K562 (cell line): ENCODE measurements around the gene PITRM1. TPM values are rescaled to one million over a fixed set of nuclear protein-coding genes. Genes with fewer than 3 reads are reported as not detected.

ENCODE experiments used
- ATAC-seq: fragments of 200-7000 bp; cut with Tn5 transposase; 3 replicates; pipeline ENCODE4 v1.9.1; 2020; ENCODE audit warnings: moderate library complexity
- BruUV-seq: library from RNA; stranded (reverse); fragments of 400-500 nt; replicated peaks from 2 replicates; lab custom pipeline; 2021; lab: Mats Ljungman, UMichigan
- CTCF ChIA-PET: fragments of 300-600 bp; formaldehyde crosslinking; extraction: SDS; loops from one replicate; lab custom pipeline; 2021; ENCODE audit warnings: low intra/inter-chr PET ratio; lab: Yijun Ruan, JAX
- POLR2A ChIA-PET: fragments of 300-600, 350-650 bp; sonication (Branson Sonifier 250); formaldehyde crosslinking; extraction: SDS; loops from one replicate; lab custom pipeline; 2021; ENCODE audit warnings: antibody characterized with exemption, inconsistent platforms; lab: Yijun Ruan, JAX
- DNase-seq, 4 experiments: peaks; one replicate each; pipeline versions ENCODE4 v3.0.0 to v3.0.0-alpha.2; 2011 to 2018; ENCODE audit warnings: low spot score in 3 of 4, mixed read lengths in 3 of 4; ENCODE audit errors: extremely low read depth in 1 of 4
- FAIRE-seq: peaks from 2 replicates; lab custom pipeline; 2011; peaks lifted over from hg19 to GRCh38; lab: Jason Lieb, UNC
- H2AFZ ChIP-seq: 2 replicates; pipeline ENCODE4 v1.6.0; 2011; ENCODE audit warnings: low read depth, low read length, control low read depth, inconsistent platforms
- H3K27ac ChIP-seq: fragments of 200-600 bp; 3 replicates; pipeline ENCODE4 v1.8.0; 2011; ENCODE audit warnings: low read depth, mild to moderate bottlenecking, control low read depth, inconsistent platforms, low read length, moderate library complexity, mixed read lengths; ENCODE audit errors: extremely low read depth
- H3K27me3 ChIP-seq, 2 experiments: fragments of 300-600 bp in 1 of 2; 2 replicates in 1 of 2; 3 replicates in 1 of 2; pipeline versions ENCODE4 v1.6.0 to v1.8.0; 2011; ENCODE audit warnings: inconsistent platforms in 2 of 2, low read length in 2 of 2, mild to moderate bottlenecking in 1 of 2, mixed read lengths in 1 of 2, moderate library complexity in 1 of 2; ENCODE audit not compliant: control insufficient read depth in 2 of 2, insufficient read depth in 2 of 2
- H3K36me3 ChIP-seq: fragments of 300-600 bp; 3 replicates; pipeline ENCODE4 v1.8.0; 2011; ENCODE audit warnings: mild to moderate bottlenecking, low read length, inconsistent platforms; ENCODE audit not compliant: control insufficient read depth, insufficient read depth
- H3K4me1 ChIP-seq, 2 experiments: fragments of 200-600 bp in 1 of 2; replicated peaks in 1 of 2; 2 replicates in 1 of 2; 3 replicates in 1 of 2; pipeline versions ENCODE4 v1.5.1 to v1.8.0; 2011; ENCODE audit warnings: inconsistent platforms in 2 of 2, low read length in 2 of 2, mild to moderate bottlenecking in 1 of 2, mixed read lengths in 1 of 2, moderate library complexity in 1 of 2; ENCODE audit not compliant: control insufficient read depth in 2 of 2, insufficient read depth in 2 of 2
- H3K4me2 ChIP-seq: 2 replicates; pipeline ENCODE4 v1.6.1; 2011; ENCODE audit warnings: low read length, control low read depth, inconsistent platforms, mixed read lengths; ENCODE audit not compliant: insufficient read depth
- H3K4me3 ChIP-seq: fragments of 200-600 bp; sonication (generic), shearing (Covaris generic); 2 replicates; pipeline ENCODE4 v1.5.1; 2016; ENCODE audit warnings: control low read depth, inconsistent platforms
- H3K79me2 ChIP-seq: fragments of 200-600 bp; 3 replicates; pipeline ENCODE4 v1.8.0; 2011; ENCODE audit warnings: low read length, inconsistent platforms; ENCODE audit not compliant: control insufficient read depth, insufficient read depth
- H3K9ac ChIP-seq, 2 experiments: 2 replicates each; pipeline versions ENCODE4 v1.6.0 to v1.6.1; 2011; ENCODE audit warnings: low read depth in 2 of 2, low read length in 2 of 2, control low read depth in 1 of 2, inconsistent platforms in 1 of 2, mild to moderate bottlenecking in 1 of 2, mixed read lengths in 1 of 2; ENCODE audit not compliant: insufficient read depth in 1 of 2
- H3K9me1 ChIP-seq: one replicate; pipeline ENCODE4 v1.6.0; 2011; ENCODE audit warnings: inconsistent platforms, mild to moderate bottlenecking, low read length, moderate library complexity; ENCODE audit not compliant: control insufficient read depth, insufficient read depth
- H3K9me3 ChIP-seq: replicated peaks from 2 replicates; pipeline ENCODE4 v1.5.1; 2011; ENCODE audit warnings: low read depth, low read length, inconsistent platforms; ENCODE audit not compliant: control insufficient read depth, insufficient read depth
- H4K20me1 ChIP-seq: replicated peaks from 2 replicates; pipeline ENCODE4 v1.6.1; 2011; ENCODE audit warnings: low read length, inconsistent platforms, mixed read lengths; ENCODE audit not compliant: control insufficient read depth, insufficient read depth
- CBX5 ChIP-seq: IDR thresholded peaks from 2 replicates; pipeline ENCODE4 v1.6.1; 2014; ENCODE audit warnings: low read depth, borderline replicate concordance
- CC2D1A ChIP-seq: fragments of 450-650 bp; IDR thresholded peaks from 2 replicates; pipeline ENCODE4 v1.6.1; 2017; ENCODE audit warnings: mild to moderate bottlenecking
- ETS2 ChIP-seq: IDR thresholded peaks from 2 replicates; pipeline ENCODE4 v1.6.1; 2016; ENCODE audit warnings: borderline replicate concordance, missing genetic modification characterization, mild to moderate bottlenecking, moderate library complexity, missing compliant biosample characterization; ENCODE audit not compliant: poor library complexity, severe bottlenecking
- MIER1 ChIP-seq: fragments of 450-650 bp; IDR thresholded peaks from 2 replicates; pipeline ENCODE4 v1.6.1; 2016; ENCODE audit warnings: antibody characterized with exemption, mild to moderate bottlenecking, low read depth
- RAD21 ChIP-seq, 2 experiments: fragments of 250-450 bp in 1 of 2; fragments of 450-650 bp in 1 of 2; sonication (Bioruptor Pico) in 1 of 2; formaldehyde crosslinking in 1 of 2; IDR thresholded peaks in 1 of 2; conservative IDR thresholded peaks in 1 of 2; 2 replicates each; pipeline versions ENCODE4 v1.4.0 to v1.8.0; 2020 to 2022; ENCODE audit warnings: mild to moderate bottlenecking in 2 of 2, moderate library complexity in 1 of 2
- ZFP1 ChIP-seq: fragments of 450-650 bp; formaldehyde crosslinking; IDR thresholded peaks from 2 replicates; pipeline ENCODE4 v1.4.0; 2020; ENCODE audit warnings: mild to moderate bottlenecking, mixed read lengths
- ZNF75A ChIP-seq: fragments of 450-650 bp; formaldehyde crosslinking; IDR thresholded peaks from 2 replicates; pipeline ENCODE4 v1.4.0; 2020; ENCODE audit warnings: mild to moderate bottlenecking
- WGBS: fragments of 100-300 bp; shearing (Covaris generic); methylation state at CpG from one replicate; pipeline ENCODE4 v1.1.6; 2016; ENCODE audit warnings: low coverage, mixed read lengths; ENCODE audit not compliant: insufficient coverage; ENCODE audit errors: missing lambda C conversion rate; 5-methylcytosine and 5-hydroxymethylcytosine counted together
- in situ Hi-C: fragments of 300-500 bp; cut with MboI; formaldehyde crosslinking; loops from 4 replicates; pipeline ENCODE4 v1.15.0; 2018; ENCODE audit warnings: inconsistent platforms, mixed read lengths
- intact Hi-C: fragments of 100-400 bp; cut with micrococcal nuclease; formaldehyde crosslinking; loops from 2 replicates; pipeline ENCODE4 v1.14.2; 2022
- polyA plus RNA-seq, 8 experiments: library from polyadenylated mRNA; depleted of rRNA in 4 of 8; stranded (reverse) in 5 of 8; unstranded in 3 of 8; fragments of >200 nt; fragmentation: Nextera tagmentation in 2 of 8; fragmentation: Illumina TruSeq in 1 of 8; extraction: Ambion mirVana in 2 of 8; extraction: Trizol in 1 of 8; gene quantifications; 2 replicates each; pipeline versions ENCODE4 v1.2.1 to v1.2.3, GENCODE V29; 2011 to 2014; ENCODE audit warnings: inconsistent platforms in 1 of 8, missing spikeins in 1 of 8
- total RNA-seq, 7 experiments: library from RNA; depleted of rRNA in 6 of 7; stranded (reverse); fragments of >200 nt in 6 of 7; fragmentation: Illumina TruSeq in 2 of 7; extraction: Trizol in 2 of 7; gene quantifications; 2 replicates each; pipeline versions ENCODE4 v1.2.1 to v1.2.3, GENCODE V29; 2011 to 2021; ENCODE audit warnings: low replicate concordance in 1 of 7
- TF ChIP-seq, protein P1 (sequence below): fragments of 450-650 bp; formaldehyde crosslinking; IDR thresholded peaks from 2 replicates; pipeline ENCODE4 v1.4.0; 2020; ENCODE audit warnings: mild to moderate bottlenecking
- TF ChIP-seq, protein P2 (sequence below): sonication (generic); formaldehyde crosslinking; IDR thresholded peaks from 2 replicates; pipeline ENCODE4 v1.8.0; 2023; ENCODE audit warnings: mild to moderate bottlenecking, missing genetic modification reagents

PITRM1 gene
- total and polyA plus RNA-seq, 9 of the 15 experiments (the other 6 are each of a cell fraction or from before 2014, with no cell fraction given), result 21.1 to 70.4 (median 39.7) TPM

GRCh38 chr10:3094609-3095036, 78.0 kb downstream of the PITRM1 start (continued):
- TF ChIP-seq, protein P1, sequence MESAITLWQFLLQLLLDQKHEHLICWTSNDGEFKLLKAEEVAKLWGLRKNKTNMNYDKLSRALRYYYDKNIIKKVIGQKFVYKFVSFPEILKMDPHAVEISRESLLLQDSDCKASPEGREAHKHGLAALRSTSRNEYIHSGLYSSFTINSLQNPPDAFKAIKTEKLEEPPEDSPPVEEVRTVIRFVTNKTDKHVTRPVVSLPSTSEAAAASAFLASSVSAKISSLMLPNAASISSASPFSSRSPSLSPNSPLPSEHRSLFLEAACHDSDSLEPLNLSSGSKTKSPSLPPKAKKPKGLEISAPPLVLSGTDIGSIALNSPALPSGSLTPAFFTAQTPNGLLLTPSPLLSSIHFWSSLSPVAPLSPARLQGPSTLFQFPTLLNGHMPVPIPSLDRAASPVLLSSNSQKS (CRISPR knock-in tag), result no peak
- TF ChIP-seq ZFP1 (CRISPR knock-in tag), result no peak
- no peak for TF ChIP-seq CBX5
- TF ChIP-seq, all 486 proteins: peak for 15

DNA sequence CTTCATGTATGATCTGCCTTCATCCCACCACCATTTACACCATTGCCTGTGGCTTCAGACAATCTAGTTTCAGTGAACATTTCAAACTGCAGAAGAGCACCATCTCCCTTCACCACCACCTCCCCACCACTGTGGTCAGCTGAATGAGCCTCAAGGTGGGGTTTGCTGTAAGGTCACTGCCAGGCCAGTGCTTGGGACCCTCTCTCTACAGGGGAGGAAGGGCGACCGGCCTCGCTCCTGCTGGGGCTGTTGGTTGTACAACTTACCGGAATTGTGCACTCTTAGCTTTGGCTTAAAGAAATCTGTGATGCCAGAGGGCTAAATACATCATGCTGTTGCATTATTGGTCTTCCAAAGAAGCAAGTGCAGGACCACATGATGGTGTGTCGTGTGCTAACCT, 78.6 kb downstream of the PITRM1 start:
- Histone ChIP-seq H3K79me2 (peaks cover 86% of the 10 kb centered on the region), H3K36me3 (peaks cover 69% of the 10 kb centered on the region), H3K9me1 (peaks cover 4% of the 10 kb centered on the region), H4K20me1 (no peaks in the 10 kb centered on the region), H3K9me3 (0 out of 2 replicates have a peak, but pooled peaks cover 3% of the 10 kb centered on the region), H3K4me2 (peak overlapping the region; percentile 71), H3K27ac (peak overlapping the region; percentile 97), H3K4me3 (no peak overlapping the region), H3K27me3 (no peaks in the 10 kb centered on the region), H2AFZ (no peak overlapping the region), H3K4me1 (peaks cover 41 to 43% of the 10 kb centered on the region in 2 experiments), H3K9ac (peak overlapping the region; percentile 76 to 89; a peak in 2 of 4 replicates)
- in situ Hi-C loops, result no loop called here
- intact Hi-C loops, result loop anchor here (2.0 kb wide), 1 partner anchor 25 kb away; no protein-coding TSS in a partner anchor
- POLR2A ChIA-PET, result interaction anchor here (0.6 to 1.8 kb wide), 3 partner anchors 10 to 16 kb away, joined by 3 to 10 read pairs (median 5); no protein-coding TSS in a partner anchor
- no peak for DNase-seq
- TF ChIP-seq MIER1, result no peak
- TF ChIP-seq ZNF75A (CRISPR knock-in tag), result no peak
- no peak for TF ChIP-seq RAD21 (CRISPR knock-in tag; conservative IDR thresholded peaks at IDR 0.05 in 1 of 2, IDR thresholded peaks at IDR 0.05 in 1 of 2)
- TF ChIP-seq ETS2 (tag), result no peak
- TF ChIP-seq, protein P2, sequence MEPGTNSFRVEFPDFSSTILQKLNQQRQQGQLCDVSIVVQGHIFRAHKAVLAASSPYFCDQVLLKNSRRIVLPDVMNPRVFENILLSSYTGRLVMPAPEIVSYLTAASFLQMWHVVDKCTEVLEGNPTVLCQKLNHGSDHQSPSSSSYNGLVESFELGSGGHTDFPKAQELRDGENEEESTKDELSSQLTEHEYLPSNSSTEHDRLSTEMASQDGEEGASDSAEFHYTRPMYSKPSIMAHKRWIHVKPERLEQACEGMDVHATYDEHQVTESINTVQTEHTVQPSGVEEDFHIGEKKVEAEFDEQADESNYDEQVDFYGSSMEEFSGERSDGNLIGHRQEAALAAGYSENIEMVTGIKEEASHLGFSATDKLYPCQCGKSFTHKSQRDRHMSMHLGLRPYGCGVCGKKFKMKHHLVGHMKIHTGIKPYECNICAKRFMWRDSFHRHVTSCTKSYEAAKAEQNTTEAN (CRISPR knock-in tag), result no peak
- TF ChIP-seq CC2D1A, result no peak
- CTCF ChIA-PET, result no interaction called here
- WGBS, result 82% methylated on average over 5 of the region's 5 CpGs
- BruUV-seq, result no TSS peak
- no peak for ATAC-seq
- no peak for FAIRE-seq
